Measurements from ENCODE around the gene BGN.

Gene BGN

DNA sequence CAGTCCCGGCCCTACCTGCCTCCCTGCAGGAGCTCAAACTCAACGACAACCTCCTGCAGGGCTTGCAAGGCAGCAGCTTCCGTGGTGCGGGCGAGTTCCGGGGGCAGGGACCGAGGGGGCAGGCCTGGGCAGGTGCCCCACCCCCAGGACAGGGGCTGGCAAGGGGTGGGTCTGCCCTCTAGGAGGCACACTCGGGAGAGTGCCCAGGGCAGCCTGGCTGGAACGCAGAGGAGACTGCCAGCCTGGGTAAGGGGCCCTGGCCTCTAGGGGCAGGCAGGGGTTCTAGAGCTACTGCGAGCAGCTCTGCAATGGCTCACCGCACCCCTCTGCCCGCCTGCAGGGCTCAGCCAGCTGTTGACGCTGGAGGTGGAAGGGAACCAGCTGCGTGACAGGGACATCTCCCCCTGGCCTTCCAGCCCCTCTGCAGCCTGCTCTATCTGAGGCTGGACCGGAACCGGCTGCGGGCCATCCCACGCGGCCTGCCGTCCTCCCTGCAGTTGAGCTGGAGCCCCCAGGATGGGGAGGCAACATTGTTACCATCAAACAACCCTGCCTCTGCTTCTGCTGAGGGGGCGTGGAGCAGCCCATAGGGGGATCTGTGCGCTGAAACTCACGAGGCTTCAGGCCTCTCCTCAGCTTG is 12.3 kb upstream of the BGN start:
- TF ChIP-seq, protein P1, sequence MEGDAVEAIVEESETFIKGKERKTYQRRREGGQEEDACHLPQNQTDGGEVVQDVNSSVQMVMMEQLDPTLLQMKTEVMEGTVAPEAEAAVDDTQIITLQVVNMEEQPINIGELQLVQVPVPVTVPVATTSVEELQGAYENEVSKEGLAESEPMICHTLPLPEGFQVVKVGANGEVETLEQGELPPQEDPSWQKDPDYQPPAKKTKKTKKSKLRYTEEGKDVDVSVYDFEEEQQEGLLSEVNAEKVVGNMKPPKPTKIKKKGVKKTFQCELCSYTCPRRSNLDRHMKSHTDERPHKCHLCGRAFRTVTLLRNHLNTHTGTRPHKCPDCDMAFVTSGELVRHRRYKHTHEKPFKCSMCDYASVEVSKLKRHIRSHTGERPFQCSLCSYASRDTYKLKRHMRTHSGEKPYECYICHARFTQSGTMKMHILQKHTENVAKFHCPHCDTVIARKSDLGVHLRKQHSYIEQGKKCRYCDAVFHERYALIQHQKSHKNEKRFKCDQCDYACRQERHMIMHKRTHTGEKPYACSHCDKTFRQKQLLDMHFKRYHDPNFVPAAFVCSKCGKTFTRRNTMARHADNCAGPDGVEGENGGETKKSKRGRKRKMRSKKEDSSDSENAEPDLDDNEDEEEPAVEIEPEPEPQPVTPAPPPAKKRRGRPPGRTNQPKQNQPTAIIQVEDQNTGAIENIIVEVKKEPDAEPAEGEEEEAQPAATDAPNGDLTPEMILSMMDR (IDR thresholded peaks at IDR 0.05; ENCODE audit: low read depth, low read length), result no peak
- H3K36me3 ChIP-seq (replicated peaks; ENCODE audit: low read depth, low read length), result no peaks in the 10 kb centered on the region
- no peak overlapping the region for H3K4me3 ChIP-seq (ENCODE audit: low read length)
- H4K20me1 ChIP-seq (ENCODE audit: insufficient read depth, low read length), result no peaks in the 10 kb centered on the region
- no peak overlapping the region for H2AFZ ChIP-seq (ENCODE audit: low read depth, low read length)
- H3K27me3 ChIP-seq (ENCODE audit: low read depth, low read length), result no peaks in the 10 kb centered on the region
- no peak overlapping the region for H3K9ac ChIP-seq (ENCODE audit: low read length)
- no peaks in the 10 kb centered on the region for H3K9me3 ChIP-seq (ENCODE audit: insufficient read depth, low read length)
- no peak overlapping the region for H3K4me2 ChIP-seq (ENCODE audit: low read length)
- H3K79me2 ChIP-seq (ENCODE audit: low read length), result no peaks in the 10 kb centered on the region
- H3K4me1 ChIP-seq (ENCODE audit: low read length), result no peaks in the 10 kb centered on the region
- no peak overlapping the region for H3K27ac ChIP-seq (ENCODE audit: low read length)

DNA sequence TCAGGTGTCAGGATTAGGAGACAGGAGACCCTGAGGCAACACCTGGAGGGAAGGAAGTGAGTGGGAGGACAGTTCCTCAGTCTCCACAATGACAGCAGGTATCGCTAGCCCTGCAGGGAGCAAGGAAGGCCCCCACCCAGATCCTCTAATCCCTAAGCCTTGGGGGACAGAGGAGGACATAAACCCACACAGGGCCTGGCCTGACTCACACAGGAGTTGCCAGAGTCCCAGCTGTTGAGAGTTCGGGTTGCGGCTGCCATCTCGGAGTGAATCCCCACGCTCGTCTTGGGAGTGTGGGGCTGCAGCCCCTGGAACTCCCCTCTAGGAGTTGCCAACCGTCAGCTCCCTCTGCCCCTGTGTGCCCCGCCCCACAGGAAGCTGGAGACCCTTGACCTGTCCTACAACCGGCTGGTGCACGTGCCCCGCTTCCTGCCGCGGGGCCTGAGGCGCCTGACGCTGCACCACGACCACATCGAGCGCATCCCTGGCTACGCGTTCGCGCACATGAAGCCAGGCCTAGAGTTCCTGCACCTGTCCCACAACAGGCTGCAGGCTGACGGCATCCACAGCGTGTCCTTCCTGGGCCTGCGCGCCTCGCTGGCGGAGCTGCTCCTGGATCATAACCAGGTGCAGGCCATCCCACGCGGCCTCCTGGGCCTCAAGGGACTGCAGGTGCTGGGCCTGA is 9.2 kb upstream of the BGN start:
- TF ChIP-seq, protein P1 (IDR thresholded peaks at IDR 0.05; ENCODE audit: low read depth, low read length), result no peak
- TF ChIP-seq EZH2phosphoT487 (IDR thresholded peaks at IDR 0.05; ENCODE audit: low read depth), result no peak
- no peaks in the 10 kb centered on the region for H3K27me3 ChIP-seq (ENCODE audit: low read depth, low read length)
- no peaks in the 10 kb centered on the region for H4K20me1 ChIP-seq (ENCODE audit: insufficient read depth, low read length)
- no peak overlapping the region for H2AFZ ChIP-seq (ENCODE audit: low read depth, low read length)
- no peak overlapping the region for H3K4me3 ChIP-seq (ENCODE audit: low read length)
- no peak overlapping the region for H3K27ac ChIP-seq (ENCODE audit: low read length)
- no peak overlapping the region for H3K9ac ChIP-seq (ENCODE audit: low read length)
- H3K79me2 ChIP-seq (ENCODE audit: low read length), result no peaks in the 10 kb centered on the region
- H3K9me3 ChIP-seq (ENCODE audit: insufficient read depth, low read length), result no peaks in the 10 kb centered on the region
- no peak overlapping the region for H3K4me2 ChIP-seq (ENCODE audit: low read length)
- H3K36me3 ChIP-seq (replicated peaks; ENCODE audit: low read depth, low read length), result no peaks in the 10 kb centered on the region
- H3K4me1 ChIP-seq (ENCODE audit: low read length), result no peaks in the 10 kb centered on the region

DNA sequence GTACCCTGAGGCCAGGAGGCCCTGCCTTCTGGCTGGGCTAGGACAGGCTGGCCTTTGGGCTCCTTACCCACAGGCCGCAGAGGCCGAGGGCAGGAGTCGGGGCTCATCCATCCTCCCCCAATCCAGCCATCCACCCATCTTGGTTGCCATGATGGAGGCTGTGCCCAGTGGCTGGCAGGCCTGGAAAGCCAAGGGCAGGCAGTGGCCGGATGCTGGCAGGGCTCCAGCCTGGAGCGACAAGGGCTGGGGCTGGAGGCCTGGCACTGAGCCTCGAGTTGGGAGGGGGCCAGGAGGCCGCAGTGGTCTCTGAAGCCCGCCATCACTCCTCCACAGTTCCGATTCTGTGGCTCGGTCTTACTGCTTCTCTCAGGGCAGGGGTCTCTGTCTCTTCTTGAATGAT is 8.6 kb upstream of the BGN start:
- H3K4me2 ChIP-seq (ENCODE audit: low read length), result no peak overlapping the region
- no peaks in the 10 kb centered on the region for H3K9me3 ChIP-seq (ENCODE audit: insufficient read depth, low read length)
- no peak overlapping the region for H2AFZ ChIP-seq (ENCODE audit: low read depth, low read length)
- H4K20me1 ChIP-seq (ENCODE audit: insufficient read depth, low read length), result no peaks in the 10 kb centered on the region
- TF ChIP-seq EZH2phosphoT487 (IDR thresholded peaks at IDR 0.05; ENCODE audit: low read depth), result no peak
- TF ChIP-seq, protein P1 (IDR thresholded peaks at IDR 0.05; ENCODE audit: low read depth, low read length), result no peak
- no peak overlapping the region for H3K4me3 ChIP-seq (ENCODE audit: low read length)
- H3K27ac ChIP-seq (ENCODE audit: low read length), result no peak overlapping the region
- H3K27me3 ChIP-seq (ENCODE audit: low read depth, low read length), result no peaks in the 10 kb centered on the region
- H3K79me2 ChIP-seq (ENCODE audit: low read length), result no peaks in the 10 kb centered on the region
- no peaks in the 10 kb centered on the region for H3K36me3 ChIP-seq (replicated peaks; ENCODE audit: low read depth, low read length)
- H3K9ac ChIP-seq (ENCODE audit: low read length), result no peak overlapping the region
- H3K4me1 ChIP-seq (ENCODE audit: low read length), result no peaks in the 10 kb centered on the region

DNA sequence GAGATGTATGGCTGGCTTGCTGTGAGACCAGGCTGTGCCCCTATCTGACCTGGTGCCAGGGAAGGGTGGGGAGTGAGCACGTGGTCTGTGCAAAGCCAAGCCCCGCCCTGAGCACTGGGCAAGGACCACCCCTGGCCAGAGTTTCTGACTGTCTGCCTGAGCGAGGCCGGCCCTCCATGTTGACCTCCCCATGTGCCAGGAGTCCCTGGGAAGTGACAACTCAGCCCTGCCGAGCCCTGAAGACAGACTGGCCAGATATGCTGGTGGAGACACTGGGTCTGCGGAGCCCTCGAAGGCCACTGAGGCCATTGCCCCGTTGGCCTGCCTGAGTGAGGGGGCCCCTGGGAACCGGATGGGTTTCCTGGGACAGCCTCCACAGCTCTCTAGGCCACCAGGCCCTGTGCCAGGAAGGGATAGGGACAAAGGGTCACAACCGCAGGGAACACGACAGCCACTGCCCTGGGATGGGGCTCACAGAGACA is 7.1 kb upstream of the BGN start:
- TF ChIP-seq, protein P1 (IDR thresholded peaks at IDR 0.05; ENCODE audit: low read depth, low read length), result no peak
- TF ChIP-seq EZH2phosphoT487 (IDR thresholded peaks at IDR 0.05; ENCODE audit: low read depth), result no peak
- no peak overlapping the region for H3K4me2 ChIP-seq (ENCODE audit: low read length)
- H4K20me1 ChIP-seq (ENCODE audit: insufficient read depth, low read length), result no peaks in the 10 kb centered on the region
- H3K79me2 ChIP-seq (ENCODE audit: low read length), result no peaks in the 10 kb centered on the region
- H3K36me3 ChIP-seq (replicated peaks; ENCODE audit: low read depth, low read length), result no peaks in the 10 kb centered on the region
- no peaks in the 10 kb centered on the region for H3K9me3 ChIP-seq (ENCODE audit: insufficient read depth, low read length)
- H3K27ac ChIP-seq (ENCODE audit: low read length), result no peak overlapping the region
- no peak overlapping the region for H2AFZ ChIP-seq (ENCODE audit: low read depth, low read length)
- no peak overlapping the region for H3K9ac ChIP-seq (ENCODE audit: low read length)
- H3K4me1 ChIP-seq (ENCODE audit: low read length), result no peaks in the 10 kb centered on the region
- no peaks in the 10 kb centered on the region for H3K27me3 ChIP-seq (ENCODE audit: low read depth, low read length)
- no peak overlapping the region for H3K4me3 ChIP-seq (ENCODE audit: low read length)
